Measurements from ENCODE around the gene SBNO2. TPM values are rescaled to one million over a fixed set of nuclear protein-coding genes. Genes with fewer than 3 reads are reported as not detected.

SBNO2 gene
- total and polyA plus RNA-seq, 2 donors (not counting 3 experiments of a cell fraction or from before 2014, with no cell fraction given), result 31.4 to 65.7 TPM

DNA sequence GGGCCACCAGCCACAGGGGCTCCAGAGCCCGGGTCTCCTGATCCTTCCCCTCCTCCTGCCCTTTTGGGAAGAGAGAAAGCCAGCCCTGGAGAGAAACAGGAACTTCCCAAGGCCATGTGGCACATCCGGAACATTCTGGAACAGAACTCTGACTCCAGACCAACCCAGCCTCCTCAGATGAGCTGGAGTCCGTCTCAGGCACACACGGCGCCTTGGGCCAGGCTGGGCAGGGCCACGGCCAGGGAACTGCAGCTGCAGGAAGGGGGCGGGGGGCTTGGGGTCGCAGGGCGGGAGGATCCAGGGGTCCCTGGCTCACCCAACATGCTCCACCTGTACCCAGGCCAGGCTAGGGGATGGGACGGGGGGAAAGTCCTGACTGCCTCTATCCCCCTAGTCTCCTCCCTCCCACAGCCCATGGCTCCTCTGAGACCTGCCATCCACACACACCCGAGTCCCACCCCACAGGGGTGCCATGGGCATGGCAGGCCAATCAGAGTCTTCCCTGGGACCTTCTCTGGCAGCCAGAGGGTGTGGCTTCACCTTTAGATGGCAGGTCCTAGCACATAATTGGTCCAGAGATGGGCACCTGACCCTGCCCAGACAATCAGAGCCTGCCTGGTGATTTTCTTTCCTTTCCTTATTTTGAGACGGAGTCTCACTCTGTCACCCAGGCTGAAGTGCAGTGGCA is 22.9 kb downstream of the SBNO2 start:
- FAIRE-seq, result no peak
- Histone ChIP-seq H3K27ac (ENCODE audit: insufficient read depth, low read depth, low read length) (no peak overlapping the region), H3K4me3 (replicated peaks in 1 of 3; ENCODE audit: insufficient read depth in 1 of 3, low read depth in 1 of 3, low read length in 3 of 3) (no peak overlapping the region), H3K9me1 (replicated peaks; ENCODE audit: control insufficient read depth, extremely low read depth, insufficient read depth, low read length) (no peaks in the 10 kb centered on the region), H3K36me3 (ENCODE audit: control insufficient read depth in 2 of 2, extremely low read depth in 1 of 2, insufficient read depth in 2 of 2, low read length in 2 of 2) (peaks cover 0 to 23% of the 10 kb centered on the region in 2 experiments), H3K9me3 (replicated peaks; ENCODE audit: control insufficient read depth, insufficient read depth, low read length) (no peaks in the 10 kb centered on the region), H4K20me1 (replicated peaks; ENCODE audit: control insufficient read depth, extremely low read depth, insufficient read depth, low read length) (no peaks in the 10 kb centered on the region), H2AFZ (ENCODE audit: low read depth, low read length) (no peak overlapping the region), H3K4me1 (ENCODE audit: control insufficient read depth, extremely low read depth, insufficient read depth, low read length) (peaks cover 3% of the 10 kb centered on the region), H3K27me3 (ENCODE audit: control insufficient read depth in 2 of 2, insufficient read depth in 2 of 2, low read length in 2 of 2) (no peaks in the 10 kb centered on the region), H3K9ac (replicated peaks; ENCODE audit: extremely low read depth, insufficient read depth, low read length) (no peak overlapping the region), H3K4me2 (ENCODE audit: insufficient read depth, low read length) (no peak overlapping the region), H3K79me2 (ENCODE audit: control insufficient read depth, insufficient read depth, low read length) (no peaks in the 10 kb centered on the region)
- TF ChIP-seq POLR2A (IDR thresholded peaks at IDR 0.05; ENCODE audit: low read depth, low read length), result no peak
- no peak for TF ChIP-seq POLR2AphosphoS5 (IDR thresholded peaks at IDR 0.05; ENCODE audit: insufficient read depth, low read depth, low read length)
- TF ChIP-seq, protein P1, sequence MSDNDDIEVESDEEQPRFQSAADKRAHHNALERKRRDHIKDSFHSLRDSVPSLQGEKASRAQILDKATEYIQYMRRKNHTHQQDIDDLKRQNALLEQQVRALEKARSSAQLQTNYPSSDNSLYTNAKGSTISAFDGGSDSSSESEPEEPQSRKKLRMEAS (IDR thresholded peaks at IDR 0.05; ENCODE audit: insufficient read depth, insufficient read length), result no peak
- no peak for TF ChIP-seq JUN (IDR thresholded peaks at IDR 0.05; ENCODE audit: borderline replicate concordance, insufficient read depth, insufficient read length, low read depth)
- TF ChIP-seq EZH2 (IDR thresholded peaks at IDR 0.05; ENCODE audit: borderline replicate concordance, low read depth, low read length, severe bottlenecking), result no peak
- TF ChIP-seq GATA2 (IDR thresholded peaks at IDR 0.05; ENCODE audit: insufficient read depth, insufficient read length, low read depth, low read length), result no peak
- no peak for TF ChIP-seq FOS (IDR thresholded peaks at IDR 0.05; ENCODE audit: borderline replicate concordance, insufficient read depth, low read length)
- TF ChIP-seq MYC (IDR thresholded peaks at IDR 0.05; ENCODE audit: low read depth, low read length), result no peak
- TF ChIP-seq, protein P2, sequence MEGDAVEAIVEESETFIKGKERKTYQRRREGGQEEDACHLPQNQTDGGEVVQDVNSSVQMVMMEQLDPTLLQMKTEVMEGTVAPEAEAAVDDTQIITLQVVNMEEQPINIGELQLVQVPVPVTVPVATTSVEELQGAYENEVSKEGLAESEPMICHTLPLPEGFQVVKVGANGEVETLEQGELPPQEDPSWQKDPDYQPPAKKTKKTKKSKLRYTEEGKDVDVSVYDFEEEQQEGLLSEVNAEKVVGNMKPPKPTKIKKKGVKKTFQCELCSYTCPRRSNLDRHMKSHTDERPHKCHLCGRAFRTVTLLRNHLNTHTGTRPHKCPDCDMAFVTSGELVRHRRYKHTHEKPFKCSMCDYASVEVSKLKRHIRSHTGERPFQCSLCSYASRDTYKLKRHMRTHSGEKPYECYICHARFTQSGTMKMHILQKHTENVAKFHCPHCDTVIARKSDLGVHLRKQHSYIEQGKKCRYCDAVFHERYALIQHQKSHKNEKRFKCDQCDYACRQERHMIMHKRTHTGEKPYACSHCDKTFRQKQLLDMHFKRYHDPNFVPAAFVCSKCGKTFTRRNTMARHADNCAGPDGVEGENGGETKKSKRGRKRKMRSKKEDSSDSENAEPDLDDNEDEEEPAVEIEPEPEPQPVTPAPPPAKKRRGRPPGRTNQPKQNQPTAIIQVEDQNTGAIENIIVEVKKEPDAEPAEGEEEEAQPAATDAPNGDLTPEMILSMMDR (IDR thresholded peaks at IDR 0.05; ENCODE audit: extremely low read depth in 1 of 2, insufficient read depth in 1 of 2, low read depth in 1 of 2, low read length in 2 of 2), result no peak
- ChIA-PET POLR2A (no interaction called here), CTCF (interaction anchor here (1.4 kb wide), 1 partner anchor 38 kb away, joined by 3 read pairs; no protein-coding TSS in a partner anchor)
- dilution Hi-C loops (cut with MboI; ENCODE audit: extremely low pct_ligation_motif_present, low sequenced_read_pairs) (no loop called here), intact Hi-C loops (cut with micrococcal nuclease) (no loop called here)
- BruUV-seq (replicated peaks), result no TSS peak
- DNase-seq (ENCODE audit: low read depth, low spot score), result no peak

Measured in endothelial cell of umbilical vein (primary cell).